Inflammatory macrophage treated with lipopolysaccharide for 1 hour (primary cell): ENCODE measurements around the gene GRIK2.
A peak's percentile ranks its signal among the peaks of the same experiment; 100 is the strongest.

Source experiments
- DNase-seq, 2 donors: peaks; one replicate each; pipeline ENCODE4 v3.0.0-alpha.2; 2020 to 2022

Gene GRIK2

GRCh38 chr6:101462576-101462975, 69.1 kb downstream of the GRIK2 start:
- no peak for DNase-seq

- no peak for DNase-seq
Observed at GRCh38 chr6:101465863-101466262, 72.4 kb downstream of the GRIK2 start.

- DNase-seq, result no peak
Observed at GRCh38 chr6:101477436-101477835, 83.9 kb downstream of the GRIK2 start.

DNA sequence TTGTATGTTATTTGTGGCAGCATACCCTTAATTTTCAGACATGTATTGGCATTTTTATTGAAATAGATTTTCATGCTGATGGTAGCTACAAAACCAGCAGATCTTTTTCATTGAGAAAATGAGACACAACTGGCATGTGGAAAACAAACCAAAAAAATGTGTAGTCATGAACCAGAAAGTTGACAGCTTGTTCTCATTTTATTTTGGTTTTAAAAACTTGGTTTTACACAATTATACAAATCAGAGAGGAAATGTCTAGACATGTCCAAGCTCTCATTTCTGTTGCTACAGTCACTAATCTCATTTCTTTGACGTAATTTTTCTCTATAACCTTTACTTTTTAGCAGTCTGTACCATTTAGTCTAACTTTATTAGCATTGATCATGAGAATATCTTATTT, 85.4 kb downstream of the GRIK2 start:
- no peak for DNase-seq

- DNase-seq, result peak; percentile 44 to 53
Observed at GRCh38 chr6:101482606-101483005, 89.1 kb downstream of the GRIK2 start.

- DNase-seq, result no peak
Observed at GRCh38 chr6:101484781-101485180, 91.3 kb downstream of the GRIK2 start.

GRCh38 chr6:101486124-101486523, 92.6 kb downstream of the GRIK2 start:
- DNase-seq, result no peak

GRCh38 chr6:101486726-101487125, 93.2 kb downstream of the GRIK2 start:
- no peak for DNase-seq

DNA sequence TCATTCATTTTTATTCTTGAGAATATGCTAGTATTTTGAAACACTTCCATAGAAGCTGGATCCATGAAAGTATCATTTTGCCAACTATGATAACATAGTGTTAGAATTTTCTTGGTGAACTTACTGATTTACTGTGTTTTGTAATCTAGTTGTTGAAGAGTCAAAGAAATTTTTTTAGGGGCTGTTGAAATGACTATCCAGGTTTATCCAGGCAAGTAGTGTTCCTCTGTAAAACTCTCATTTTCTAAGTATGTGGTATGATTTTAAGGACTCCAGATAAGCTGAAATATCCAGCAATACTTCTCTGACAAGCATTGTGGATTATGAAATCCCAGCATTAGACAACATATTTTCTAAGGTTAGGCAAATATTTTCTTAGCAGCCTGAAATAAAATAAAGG, 95.9 kb downstream of the GRIK2 start:
- DNase-seq, result no peak

DNA sequence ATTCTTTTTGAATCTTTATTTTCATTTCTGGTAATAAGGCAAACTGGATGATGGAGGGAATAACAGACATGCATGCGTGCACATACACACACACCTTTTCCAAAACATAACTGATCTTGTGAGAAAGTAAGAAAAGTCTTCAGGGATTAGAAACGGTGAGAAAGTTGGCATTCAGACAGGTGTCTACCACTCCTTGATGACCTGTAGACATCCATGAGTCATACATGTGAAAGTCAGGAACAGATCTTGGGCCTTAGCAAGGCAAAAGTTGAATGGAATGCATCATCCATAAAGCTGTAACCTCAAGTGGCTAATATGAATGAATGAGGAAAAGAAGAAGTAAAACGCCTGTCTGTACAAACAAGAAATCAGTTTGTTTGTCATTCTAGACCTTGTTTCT, 97.3 kb downstream of the GRIK2 start:
- DNase-seq, result no peak

DNA sequence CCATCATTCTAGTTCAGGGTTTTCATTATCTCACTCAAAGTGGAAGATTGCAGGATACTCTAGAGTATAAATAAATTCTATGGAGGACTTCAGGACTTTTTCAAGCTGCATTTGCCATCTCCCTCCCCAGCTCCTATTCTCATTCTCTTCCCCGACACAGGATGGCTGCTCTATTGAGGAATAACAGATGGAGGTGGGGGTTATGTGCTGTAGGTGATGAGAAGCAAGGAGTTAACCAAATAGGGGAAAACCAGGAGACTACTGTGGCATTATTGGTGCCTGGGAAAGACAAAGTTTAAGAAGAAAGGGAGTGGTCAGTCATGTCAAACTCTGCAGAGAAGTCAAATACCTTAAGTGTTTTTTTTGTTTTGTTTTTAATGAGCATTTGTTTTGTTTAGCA, 109.3 kb downstream of the GRIK2 start:
- no peak for DNase-seq

- DNase-seq, result no peak
Observed at GRCh38 chr6:101509536-101509935, 116.0 kb downstream of the GRIK2 start.

- no peak for DNase-seq
Observed at GRCh38 chr6:101513181-101513580, 119.7 kb downstream of the GRIK2 start.

- no peak for DNase-seq
Observed at GRCh38 chr6:101516578-101516977, 123.1 kb downstream of the GRIK2 start.

- no peak for DNase-seq
Observed at GRCh38 chr6:101517632-101518031, 124.1 kb downstream of the GRIK2 start.

DNA sequence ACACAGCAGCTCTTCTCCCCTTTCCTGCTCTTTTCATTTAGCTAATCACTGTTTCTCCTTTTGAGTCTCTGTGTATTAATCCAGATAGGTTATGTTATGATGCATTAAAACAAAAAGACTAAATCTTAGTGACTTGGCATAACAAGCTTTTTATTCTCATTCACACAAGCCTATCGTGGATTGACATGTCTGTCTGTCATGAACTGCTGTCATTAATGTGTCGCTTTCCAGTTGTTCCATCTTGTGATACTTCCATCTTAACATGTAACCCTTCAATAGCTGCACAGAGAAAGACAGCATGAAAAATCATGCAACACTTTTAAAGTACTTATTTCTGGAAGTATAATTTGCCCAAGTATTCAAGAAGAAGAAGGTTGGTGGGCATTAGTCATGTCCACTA, 128.7 kb downstream of the GRIK2 start:
- DNase-seq, result no peak

GRCh38 chr6:101527467-101527866, 134.0 kb downstream of the GRIK2 start:
- DNase-seq, result no peak

- no peak for DNase-seq
Observed at GRCh38 chr6:101528801-101529200, 135.3 kb downstream of the GRIK2 start.

DNA sequence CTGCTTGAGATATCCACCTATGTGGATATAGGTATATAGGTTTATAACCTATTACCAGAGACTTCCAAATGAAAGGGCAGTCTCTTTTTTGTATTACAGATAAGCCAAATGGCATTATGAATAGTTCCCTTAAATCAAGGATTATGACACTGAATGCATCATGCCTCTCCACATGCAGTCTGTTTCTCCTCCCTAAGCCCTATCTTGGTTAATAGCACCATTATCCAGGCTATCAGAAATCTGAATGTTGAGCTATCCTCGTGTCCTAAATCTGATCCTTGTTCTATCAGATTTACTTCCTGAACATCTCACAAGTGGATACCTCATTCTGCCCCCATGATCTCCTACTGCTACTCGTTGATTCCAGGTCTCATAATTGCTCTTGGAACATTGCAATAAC, 138.0 kb downstream of the GRIK2 start:
- no peak for DNase-seq

DNA sequence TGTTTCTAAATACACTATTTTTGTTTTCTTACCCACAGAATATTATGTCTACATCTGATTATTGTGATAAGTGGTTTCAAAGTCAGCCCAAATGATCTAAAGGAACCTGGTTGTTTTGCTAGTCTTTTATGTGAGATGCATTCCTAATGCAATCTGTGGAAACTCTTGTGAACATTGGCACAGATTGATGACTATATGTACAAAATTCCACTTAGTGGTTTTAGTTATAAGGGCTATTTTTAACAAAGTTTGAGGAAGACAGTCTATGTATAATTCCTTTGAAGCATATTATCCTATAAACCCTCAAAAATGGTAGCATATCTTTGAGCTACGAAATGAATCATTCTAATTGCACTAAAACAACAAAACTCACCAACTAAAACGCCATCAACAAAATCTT, 140.9 kb downstream of the GRIK2 start:
- no peak for DNase-seq

- no peak for DNase-seq
Observed at GRCh38 chr6:101534821-101535220, 141.3 kb downstream of the GRIK2 start.

GRCh38 chr6:101537753-101538316, 144.3 kb downstream of the GRIK2 start:
- DNase-seq, result no peak

GRCh38 chr6:101539510-101540245, 146.2 kb downstream of the GRIK2 start:
- DNase-seq, result no peak

- no peak for DNase-seq
Observed at GRCh38 chr6:101541894-101542293, 148.4 kb downstream of the GRIK2 start.

DNA sequence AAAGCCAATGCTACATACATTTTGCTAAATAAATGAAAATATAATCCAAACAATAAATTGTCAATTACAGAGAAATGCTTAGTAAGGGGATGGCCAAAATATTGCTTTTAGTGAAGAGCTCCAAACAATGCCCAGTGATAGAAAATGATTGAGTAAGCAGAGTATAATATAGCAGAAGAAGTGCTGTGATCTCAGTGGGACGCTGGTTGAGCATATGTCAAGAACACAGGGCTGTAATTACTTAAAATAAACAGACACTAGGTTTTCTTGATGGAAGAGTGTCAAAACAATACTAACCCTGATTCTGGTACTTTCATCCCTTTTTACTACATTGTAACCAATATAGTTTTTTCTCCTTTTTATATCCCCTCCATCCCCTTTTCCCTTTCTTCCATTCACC, 150.3 kb downstream of the GRIK2 start:
- DNase-seq, result no peak
